ENCODE data around the gene SKI. TPM values are rescaled to one million over a fixed set of nuclear protein-coding genes. Genes with fewer than 3 reads are reported as not detected.
A peak's percentile ranks its signal among the peaks of the same experiment; 100 is the strongest.
"Not testable (repeated sequence)": the region's sequence is repeated elsewhere in the genome, so short reads cannot be mapped to it uniquely, and the experiment has no call there.

SKI gene
- polyA plus RNA-seq, 3 donors, result 9.5 to 69.2 (median 36.3) TPM

DNA sequence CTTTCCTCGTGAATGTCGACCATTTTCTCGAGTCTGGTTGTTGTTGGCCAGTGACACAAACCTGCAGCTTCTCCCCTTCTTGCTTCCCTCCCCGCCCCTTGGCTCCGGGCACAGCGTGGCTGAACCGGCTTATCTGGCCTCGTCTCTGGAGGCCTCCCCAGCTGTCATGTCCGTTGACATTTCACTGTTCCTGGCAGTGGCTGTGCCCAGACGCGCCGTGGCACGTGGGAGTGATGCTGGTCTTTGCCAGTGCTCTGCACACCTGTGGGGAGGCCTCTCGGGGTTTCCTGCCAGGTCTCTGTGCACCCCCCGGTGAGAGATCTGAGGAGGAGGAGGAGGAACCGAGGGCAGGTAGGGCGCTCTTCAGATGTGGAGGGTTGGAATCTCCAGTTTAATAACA, 23.7 kb downstream of the SKI start:
- no peak overlapping the region for H3K27ac ChIP-seq (ENCODE audit: low read depth, low read length)
- WGBS, 3 donors, result 29 to 66% (median 49%) methylated on average over 17 of the region's 17 CpGs

DNA sequence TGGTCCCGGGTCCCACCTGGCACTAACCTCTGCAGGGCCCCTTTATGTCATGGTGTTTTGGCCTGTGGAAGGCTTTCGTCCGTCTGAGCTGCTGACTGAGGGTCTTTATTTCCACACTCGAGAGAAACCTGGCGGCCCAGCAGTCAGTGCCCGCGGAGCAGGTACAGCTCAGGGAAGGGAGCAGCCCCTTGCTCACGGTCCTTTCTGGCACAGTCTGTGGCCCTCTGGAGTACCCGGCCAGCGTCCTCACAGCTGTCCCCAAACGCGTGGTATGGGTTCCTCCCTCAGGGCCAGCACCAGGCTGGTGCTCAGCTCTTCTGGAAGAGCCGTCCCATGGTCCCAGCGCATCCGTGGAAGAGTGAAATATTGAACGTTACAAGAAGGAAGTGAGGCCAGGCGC, 24.3 kb downstream of the SKI start:
- no peak overlapping the region for H3K27ac ChIP-seq (ENCODE audit: low read depth, low read length)
- WGBS, 3 donors, result 79 to 86% (median 85%) methylated on average over 17 of the region's 17 CpGs

DNA sequence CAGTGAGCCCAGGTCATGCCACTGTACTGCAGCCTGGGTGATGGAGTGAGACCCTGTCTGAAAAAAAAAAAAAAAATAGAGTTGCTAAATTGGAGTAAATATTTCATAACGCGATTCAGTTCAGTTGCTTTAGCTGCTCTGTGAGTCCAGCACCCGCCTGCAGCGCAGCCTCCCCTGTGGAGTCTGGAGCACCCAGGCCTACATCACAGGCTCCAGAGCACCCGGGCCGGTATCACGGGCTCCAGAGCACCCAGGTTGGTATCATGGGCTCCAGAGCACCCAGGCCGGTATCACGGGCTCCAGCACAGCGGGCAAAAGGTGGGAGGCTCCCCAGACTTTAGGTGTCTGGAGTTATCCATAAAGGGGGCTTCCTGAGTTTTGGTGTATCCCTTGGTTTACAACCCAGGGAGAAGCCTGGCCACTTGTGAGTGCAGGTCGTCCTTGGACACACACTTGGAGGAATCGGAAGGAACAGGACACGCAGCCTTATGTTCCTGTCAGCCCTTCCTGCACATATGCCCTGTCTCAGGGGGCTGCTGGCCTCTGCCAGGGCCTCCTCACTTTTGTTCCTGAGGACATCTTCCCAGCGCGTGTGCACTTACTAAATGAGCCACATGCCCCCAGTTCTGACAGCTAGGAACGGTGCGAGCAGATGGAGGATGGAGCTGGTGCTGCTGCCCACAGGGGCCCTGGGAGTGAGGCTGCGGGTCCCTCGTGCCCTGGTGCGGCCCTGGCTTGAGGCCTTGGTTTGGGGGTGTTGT, 25.1 kb downstream of the SKI start:
- 86 to 91% (median 90%) methylated on average over 20 of the region's 20 CpGs for WGBS, 3 donors
- no peak overlapping the region for H3K27ac ChIP-seq (ENCODE audit: low read depth, low read length)

DNA sequence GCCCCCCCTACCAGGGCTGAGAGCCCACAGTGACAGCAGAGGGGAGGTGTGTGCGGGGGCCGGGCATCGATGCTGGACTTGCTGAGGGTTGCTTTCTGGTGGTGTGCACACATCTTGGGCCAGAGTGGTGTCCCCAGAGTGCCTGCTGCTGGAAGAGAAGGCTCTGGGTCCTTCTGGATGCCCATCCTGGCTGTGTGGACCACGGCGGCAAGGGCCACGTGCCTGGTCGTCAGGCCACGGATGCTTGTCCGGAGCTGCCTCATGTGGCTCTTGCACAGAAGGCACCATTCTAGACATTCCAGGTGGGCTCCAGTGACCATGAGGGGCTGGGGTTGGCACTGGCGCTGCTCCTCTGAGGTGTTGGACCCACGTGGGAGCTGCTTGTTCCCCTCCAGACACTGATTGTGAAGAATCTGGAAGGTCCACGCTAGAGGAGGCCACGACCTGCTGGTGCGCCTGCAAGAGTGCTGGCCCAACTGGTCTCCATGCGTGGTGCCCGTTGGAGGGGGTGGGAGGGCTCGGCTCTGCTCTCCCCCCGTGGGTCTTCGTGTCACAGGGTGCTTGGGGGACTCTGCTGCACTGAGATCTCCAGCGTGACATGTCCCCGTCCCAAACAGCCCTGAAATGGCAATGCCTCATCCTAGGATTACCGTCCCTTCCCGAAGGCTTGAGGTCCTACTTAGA, 25.8 kb downstream of the SKI start:
- 95 to 96% (median 96%) methylated on average over 23 of the region's 23 CpGs for WGBS, 3 donors
- H3K27ac ChIP-seq (ENCODE audit: low read depth, low read length), result no peak overlapping the region

DNA sequence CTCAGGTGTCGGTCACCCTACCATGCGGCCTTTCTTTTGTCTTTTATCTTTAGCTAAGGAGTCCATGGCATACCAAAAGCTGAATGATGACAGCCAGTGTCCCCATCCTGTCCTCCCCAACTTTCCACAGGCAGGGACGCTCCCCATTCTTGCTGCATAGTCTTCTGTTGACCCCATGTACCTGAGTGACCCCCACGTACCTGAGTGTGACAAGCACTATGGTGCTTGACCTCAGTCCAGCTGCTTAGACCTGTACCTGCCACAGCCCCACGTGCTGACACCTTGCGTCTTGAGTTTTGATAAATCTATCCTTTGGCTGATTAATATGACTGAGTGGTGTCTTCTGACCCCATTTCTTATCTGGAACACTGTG, 26.9 kb downstream of the SKI start:
- peak overlapping the region; percentile 81 for H3K27ac ChIP-seq (ENCODE audit: low read depth, low read length)
- WGBS, 3 donors, result 87 to 96% (median 94%) methylated on average over 6 of the region's 6 CpGs

DNA sequence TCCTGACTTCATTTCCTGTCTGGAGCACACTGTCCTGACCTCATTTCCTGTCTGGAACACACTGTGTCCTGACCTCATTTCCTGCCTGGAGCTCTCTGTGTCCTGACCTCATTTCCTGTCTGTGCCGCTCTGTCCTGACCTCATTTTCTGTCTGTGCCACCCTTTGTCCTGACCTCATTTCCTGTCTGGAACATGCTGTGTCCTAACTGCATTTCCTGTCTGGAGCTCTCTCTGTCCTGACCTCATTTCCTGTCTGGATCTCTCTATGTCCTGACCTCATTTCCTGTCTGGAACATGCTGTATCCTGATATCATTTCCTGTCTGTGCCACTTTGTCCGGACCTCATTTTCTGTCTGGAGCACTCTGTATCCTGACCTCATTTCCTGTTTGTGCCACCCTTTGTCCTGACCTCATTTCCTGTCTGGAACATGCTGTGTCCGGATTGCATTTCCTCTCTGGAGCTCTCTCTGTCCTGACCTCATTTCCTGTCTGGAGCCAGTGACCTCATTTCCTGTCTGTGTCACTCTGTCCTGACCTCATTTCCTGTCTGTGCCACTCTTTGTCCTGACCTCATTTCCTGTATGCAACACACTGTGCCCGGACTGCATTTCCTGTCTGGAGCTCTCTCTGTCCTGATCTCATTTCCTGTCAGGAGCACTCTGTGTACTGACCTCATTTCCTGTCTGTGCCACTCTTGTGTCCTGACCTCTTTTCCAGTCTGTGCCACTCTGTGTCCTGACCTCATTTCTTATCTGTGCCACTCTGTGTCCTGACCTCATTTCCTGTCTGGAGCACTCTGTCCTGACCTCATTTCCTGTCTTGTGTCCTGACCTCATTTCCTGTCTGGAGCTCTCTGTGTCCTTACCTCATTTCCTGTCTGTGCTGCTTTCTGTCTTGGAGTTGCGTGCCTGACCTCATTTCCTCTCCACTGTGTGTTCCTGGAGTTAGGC, 27.6 kb downstream of the SKI start:
- WGBS, 3 donors, result 29 to 65% (median 35%) methylated on average over 5 of the region's 5 CpGs
- peak overlapping the region; percentile 81 for H3K27ac ChIP-seq (ENCODE audit: low read depth, low read length)

DNA sequence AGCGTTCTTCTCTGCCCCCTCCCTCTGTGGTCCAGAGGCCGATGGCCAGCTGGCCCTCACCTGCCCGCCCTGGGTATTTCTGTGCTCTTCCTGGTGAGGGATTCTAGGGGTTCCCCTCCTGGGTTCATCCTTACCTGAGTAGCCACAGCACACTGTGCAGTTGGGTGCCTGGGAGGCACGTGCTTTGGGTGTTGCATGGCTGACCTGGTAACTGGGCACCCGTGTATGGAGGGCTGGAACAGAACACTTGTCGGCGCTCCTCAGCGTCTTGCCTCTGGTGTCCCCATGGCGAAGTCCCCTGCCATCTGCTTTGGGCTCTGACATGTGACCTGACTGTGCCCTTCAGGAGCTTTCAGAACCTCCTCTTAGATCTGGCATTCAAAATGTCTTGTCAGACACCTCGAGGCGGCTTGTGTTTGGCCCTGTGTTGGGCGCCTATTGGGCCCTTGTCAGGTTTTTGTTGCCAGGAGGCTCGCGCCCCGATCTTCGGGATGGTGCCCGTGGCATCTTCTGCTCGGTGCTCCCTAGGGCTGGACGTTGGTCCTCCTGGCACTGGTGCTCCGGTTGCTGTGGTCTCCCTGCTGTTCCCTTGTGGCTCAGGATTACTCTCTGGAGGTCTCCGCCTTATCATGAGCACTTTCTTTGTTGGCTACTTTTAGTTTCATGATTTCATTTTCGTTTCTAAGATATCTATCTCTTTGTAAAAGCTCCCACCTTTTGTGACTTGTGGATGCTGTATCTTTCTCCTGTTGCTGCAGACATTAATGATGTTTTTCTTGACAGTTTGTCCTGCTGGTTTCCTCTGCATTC, 28.5 kb downstream of the SKI start:
- H3K27ac ChIP-seq (ENCODE audit: low read depth, low read length), result peak overlapping the region; percentile 81
- 85 to 90% (median 90%) methylated on average over 22 of the region's 22 CpGs for WGBS, 3 donors

DNA sequence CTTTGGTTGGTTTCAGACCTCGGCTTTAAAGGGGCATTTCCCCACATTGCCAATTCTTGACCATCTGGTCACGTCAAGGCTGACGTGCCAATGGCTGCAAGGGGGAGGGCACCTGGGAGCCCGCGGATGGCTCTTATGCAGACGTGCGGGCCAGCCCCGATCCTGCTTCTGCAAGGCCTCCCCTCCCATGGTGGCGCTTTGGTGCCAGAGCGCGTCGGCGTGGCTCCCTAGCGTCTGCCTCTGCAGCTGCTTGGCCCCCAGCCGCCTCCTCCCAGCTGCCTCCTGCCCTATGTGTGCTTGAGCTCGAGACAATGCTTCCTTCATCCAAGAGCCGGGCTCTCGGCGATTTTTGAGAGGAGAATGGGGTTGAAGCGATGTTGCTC, 29.1 kb downstream of the SKI start:
- no peak overlapping the region for H3K27ac ChIP-seq (ENCODE audit: low read depth, low read length)
- WGBS, 3 donors, result 77 to 86% (median 78%) methylated on average over 20 of the region's 20 CpGs

DNA sequence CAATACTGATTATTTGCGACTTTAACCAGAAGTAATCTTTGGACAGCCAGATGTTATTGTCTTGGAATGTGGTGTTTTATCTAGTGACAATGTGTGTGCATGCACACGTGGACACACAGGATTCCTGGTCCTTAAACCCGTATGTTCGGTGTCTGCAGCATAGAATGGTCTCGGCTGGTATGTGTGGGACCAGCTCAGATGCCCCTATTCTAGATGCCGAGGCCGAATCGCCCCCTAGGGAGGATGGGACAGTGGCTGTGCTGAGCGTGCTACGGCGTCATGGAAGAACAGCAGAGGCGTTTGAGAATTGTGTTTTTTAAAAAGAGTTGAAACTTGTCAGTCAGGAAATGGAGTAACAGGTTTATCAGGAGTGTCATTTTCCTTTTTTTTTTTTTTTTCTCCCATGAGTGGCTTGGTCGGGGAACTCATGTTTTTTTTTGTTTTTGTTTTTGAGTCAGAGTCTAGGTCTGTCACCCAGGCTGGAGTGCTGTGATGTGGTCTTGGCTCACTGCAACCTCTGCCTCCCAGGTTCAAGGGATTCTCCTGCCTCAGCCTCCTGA, 30.1 kb downstream of the SKI start:
- H3K27ac ChIP-seq (ENCODE audit: low read depth, low read length), result no peak overlapping the region
- 54 to 70% (median 58%) methylated on average over 13 of the region's 13 CpGs for WGBS, 3 donors

DNA sequence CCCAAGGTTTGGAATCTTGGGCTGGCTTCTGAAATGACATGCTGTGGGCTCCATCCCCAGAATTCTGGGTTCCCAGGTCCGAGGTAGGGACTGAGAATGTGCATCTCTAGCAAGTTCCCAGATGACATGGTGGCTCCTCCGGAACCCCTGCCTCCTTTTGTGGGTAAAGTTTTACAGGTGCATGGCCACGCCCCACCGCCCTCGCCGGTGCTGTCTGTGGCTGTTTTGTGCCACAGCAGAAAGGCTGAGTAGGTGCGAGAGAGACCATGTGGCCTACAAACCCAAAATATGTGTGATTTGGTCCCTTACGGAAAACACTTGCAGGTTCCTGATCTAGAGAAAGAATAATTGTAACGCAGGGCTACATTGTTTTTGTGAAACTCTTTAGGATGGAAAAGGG, 30.9 kb downstream of the SKI start:
- H3K27ac ChIP-seq (ENCODE audit: low read depth, low read length), result no peak overlapping the region
- WGBS, 3 donors, result 77 to 86% (median 85%) methylated on average over 9 of the region's 9 CpGs

DNA sequence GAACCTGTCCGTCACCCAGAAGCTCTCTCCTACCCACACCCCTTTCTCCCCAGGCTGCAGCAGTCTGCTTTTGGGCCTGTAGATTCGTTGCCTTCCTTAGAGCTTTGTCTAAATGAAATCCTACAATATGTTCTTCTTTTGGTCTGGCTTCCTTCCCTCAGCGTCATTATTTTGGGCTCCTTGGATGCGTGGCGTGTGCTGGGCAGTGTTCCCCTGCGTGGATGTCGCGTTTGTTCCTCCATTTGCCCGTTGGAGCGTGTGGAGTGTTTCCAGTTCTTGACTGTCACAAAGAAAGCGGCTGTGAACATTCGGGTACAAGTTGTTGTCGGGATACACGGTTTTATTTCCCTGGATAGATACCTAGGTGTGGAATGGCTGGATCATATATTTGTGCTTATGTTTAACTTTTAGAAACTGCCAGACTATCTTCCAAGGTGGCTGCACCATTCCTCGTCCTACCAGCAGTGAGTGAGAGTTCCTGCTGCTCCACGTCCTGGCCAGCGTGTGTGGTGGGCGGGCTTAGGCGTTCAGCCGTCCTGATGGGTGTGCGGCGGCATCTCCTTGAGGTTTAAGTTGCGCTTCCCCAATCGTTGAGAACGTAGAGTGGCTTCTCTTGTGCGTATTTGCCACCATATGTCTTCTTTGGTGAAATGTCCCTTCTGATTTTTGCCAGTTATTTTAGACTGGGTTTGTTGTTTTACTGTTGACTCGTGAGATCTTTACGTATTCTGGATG, 31.7 kb downstream of the SKI start:
- no peak overlapping the region for H3K27ac ChIP-seq (ENCODE audit: low read depth, low read length)
- WGBS, 3 donors, result 80 to 87% (median 84%) methylated on average over 28 of the region's 28 CpGs

DNA sequence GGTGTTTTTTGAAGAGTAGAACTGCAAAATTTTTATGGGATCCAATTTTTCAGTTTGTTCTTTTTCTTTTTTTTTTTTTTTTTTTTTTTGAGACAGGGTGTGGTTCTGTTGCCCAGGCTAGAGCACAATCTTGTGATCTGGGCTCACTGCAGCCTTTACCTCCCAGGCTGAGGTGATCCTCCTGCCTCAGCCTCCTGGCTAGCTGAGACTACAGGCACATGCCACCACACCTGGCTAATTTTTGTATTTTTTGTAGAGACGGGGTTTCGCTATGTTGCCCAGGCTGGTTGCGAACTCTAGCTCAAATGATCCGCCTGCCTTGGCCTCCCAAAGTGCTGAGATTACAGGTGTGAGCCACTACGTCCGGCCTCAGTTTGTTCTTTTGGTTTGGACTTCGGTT, 32.4 kb downstream of the SKI start:
- 79 to 96% (median 95%) methylated on average over 7 of the region's 7 CpGs for WGBS, 3 donors
- H3K27ac ChIP-seq (ENCODE audit: low read depth, low read length), result not testable (repeated sequence)

DNA sequence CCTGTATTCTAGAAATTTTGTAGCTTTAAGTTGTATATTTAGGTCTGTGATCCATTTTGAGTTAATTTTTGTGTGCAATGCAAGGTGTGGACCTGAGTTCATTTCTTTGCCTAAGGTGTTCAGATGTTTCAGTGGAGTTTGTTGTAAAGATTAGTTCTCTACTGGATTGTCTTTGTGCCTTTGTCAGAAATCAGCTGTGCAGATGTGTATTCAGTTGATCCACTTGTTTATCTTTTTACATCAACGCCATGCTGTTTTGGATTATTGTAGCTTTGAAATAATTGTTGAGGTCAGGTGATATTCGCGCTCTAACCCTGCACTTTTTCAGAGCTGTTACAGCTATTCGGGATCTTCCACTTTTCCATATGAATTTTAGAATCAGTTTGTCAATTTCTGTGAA, 32.8 kb downstream of the SKI start:
- WGBS, 3 donors, result 93 to 96% (median 94%) methylated on average over 4 of the region's 4 CpGs
- no peak overlapping the region for H3K27ac ChIP-seq (ENCODE audit: low read depth, low read length)

DNA sequence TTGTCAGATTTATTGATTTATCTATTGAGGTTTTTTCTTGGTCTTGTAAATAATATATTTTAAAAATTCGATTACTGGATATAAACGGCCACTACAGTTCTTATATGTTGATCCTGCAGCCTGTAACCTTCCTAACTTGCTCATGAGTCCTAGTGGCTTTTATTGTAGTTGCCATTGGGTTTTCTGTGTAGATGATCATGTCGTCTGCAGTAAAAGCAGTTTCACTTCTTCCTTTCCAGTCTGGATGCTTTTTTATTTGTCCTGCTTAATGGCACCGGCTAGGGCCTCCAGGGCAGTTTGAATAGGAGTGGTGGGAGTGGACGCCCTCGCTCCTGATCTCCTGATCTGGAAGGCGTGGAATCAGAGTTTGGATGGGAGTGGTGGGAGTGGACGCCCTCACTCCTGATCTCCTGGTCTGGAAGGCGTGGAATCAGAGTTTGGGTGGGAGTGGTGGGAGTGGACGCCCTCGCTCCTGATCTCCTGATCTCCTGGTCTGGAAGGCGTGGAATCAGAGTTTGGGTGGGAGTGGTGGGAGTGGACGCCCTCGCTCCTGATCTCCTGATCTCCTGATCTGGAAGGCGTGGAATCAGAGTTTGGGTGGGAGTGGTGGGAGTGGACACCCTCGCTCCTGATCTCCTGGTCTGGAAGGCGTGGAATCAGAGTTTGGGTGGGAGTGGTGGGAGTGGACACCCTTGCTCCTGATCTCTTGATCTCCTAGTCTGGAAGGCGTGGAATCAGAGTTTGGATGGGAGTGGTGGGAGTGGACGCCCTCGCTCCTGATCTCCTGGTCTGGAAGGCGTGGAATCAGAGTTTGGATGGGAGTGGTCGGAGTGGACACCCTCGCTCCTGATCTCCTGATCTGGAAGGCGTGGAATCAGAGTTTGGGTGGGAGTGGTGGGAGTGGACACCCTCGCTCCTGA, 33.6 kb downstream of the SKI start:
- not testable (repeated sequence) for H3K27ac ChIP-seq (ENCODE audit: low read depth, low read length)
- WGBS, 3 donors, result 84 to 91% (median 86%) methylated on average over 24 to 25 of the region's 25 CpGs

DNA sequence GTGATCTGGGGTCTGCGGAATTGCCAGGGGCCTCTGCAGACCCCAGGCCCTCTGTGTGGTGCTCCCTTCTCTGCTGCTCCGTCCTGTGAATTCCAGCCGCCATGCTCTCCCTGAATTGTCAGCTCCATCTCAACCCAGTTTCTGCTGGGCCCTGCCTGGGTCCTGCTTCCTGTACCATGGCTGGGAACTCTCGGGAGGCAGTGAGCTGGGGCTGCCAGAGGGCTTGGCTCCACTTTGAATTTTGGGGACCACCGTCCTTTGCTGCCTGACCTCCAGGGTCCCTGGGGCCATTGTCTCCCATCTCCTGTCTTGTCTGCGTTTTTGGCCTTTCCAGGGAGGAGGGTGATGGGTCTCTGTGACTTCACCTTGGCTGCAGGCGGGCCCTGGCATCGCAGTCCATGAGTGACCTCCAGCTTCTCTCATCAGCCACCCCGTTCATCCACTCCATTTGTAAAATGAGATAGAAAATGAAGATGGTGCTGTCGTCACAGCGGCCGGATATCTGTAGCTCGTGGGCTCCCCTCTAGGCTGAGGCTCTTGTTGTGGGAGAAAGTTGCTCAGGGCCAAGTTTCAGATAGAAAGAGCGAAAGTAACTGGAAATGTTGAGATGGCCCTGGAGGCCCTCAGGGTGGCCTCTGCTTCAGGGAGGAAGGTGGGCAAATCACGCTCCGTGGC, 38.3 kb downstream of the SKI start:
- WGBS, 3 donors, result 83 to 88% (median 87%) methylated on average over 15 to 16 of the region's 16 CpGs
- no peak overlapping the region for H3K27ac ChIP-seq (ENCODE audit: low read depth, low read length)
